HG03159 (cell line): Measurements from ENCODE around the gene SORCS3.

Source experiments
- ATAC-seq: cut with Tn5 transposase; IDR thresholded peaks from one replicate; pipeline ENCODE4 v1.9.1; 2021; ENCODE audit warnings: mild to moderate bottlenecking, moderate library complexity; ENCODE audit not compliant: unreplicated experiment

SORCS3 gene

DNA sequence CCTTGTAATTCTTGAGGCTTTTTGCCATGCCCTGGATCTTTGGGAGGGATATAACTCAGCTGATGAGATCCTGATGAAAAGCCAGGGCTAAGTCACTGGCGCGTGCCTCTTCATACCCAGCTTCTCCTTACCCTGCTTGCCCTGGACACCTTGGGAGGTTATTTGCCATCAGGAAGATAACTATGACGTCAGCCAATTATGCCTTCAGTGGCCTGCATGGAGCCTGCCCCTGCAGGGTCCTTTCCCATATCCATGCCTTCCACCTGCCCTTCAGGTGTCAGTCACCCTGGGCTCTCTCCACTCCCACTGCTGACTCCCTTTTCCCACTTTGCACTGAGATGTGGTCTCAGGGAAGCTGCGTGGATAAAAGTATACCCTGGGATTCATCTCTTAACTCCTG lies 520.1 kb downstream of the SORCS3 start:
- ATAC-seq: no peak

- ATAC-seq: no peak
Measured at GRCh38 chr10:105161767-105162166, 520.7 kb downstream of the SORCS3 start.

DNA sequence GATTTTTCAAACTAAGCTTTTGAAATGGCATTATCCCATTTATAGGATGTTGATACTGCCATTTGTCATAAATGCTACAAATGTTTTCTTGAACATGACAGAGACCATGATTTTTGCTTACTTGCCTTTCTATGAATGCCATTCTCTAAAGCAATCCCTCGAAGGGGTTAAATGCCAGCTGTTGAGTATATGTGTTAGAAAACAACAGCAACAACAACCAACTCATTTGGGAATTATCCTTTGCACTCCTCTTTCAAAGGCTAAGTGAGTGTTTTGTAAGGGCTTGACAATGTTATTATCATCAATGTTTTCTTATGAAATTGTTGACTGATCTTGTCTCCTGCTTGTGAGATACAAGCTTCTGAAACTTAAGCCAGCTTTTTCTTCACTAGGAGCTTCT lies 529.4 kb downstream of the SORCS3 start:
- ATAC-seq: no peak

- ATAC-seq: no peak
Measured at GRCh38 chr10:105171945-105172344, 530.9 kb downstream of the SORCS3 start.

DNA sequence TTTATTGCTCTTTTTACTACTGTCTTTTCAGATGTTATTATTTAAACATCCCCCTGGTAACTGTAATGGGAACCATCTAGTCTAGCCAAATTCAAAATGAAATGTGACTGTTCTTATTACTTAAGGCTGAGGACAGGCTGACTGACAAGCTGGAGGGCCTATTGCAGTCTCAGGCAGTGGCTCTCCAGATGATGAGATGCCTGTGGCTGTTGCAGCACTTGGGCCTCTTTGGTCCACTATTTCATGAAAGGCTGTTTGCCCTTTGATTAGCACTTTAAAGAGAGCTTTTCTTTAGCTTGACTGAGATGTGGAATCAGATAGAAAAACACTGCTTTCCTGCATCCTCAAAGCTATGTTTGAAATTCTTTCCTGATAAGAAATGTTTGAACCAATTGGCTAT lies 540.5 kb downstream of the SORCS3 start:
- no peak for ATAC-seq

- no peak for ATAC-seq
Measured at GRCh38 chr10:105183536-105183935, 542.4 kb downstream of the SORCS3 start.

DNA sequence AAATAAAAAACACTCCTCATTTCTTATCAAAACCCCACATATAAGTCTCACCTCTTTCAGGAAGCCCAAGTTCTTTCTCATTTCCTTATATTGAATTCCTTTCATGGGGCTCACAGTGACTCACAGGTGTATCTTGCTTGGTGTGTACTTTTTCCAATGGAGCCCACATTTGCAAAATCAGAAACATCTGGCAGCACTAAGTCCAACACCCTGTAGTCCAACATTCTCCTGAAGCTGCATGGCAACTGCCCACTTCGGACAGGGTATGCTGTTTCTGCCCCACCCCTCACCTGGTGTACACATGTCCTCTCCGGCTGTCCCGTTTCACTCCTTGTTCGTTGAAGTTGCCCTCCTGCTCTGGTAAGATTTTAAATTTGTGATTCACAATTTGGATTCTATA lies 544.1 kb downstream of the SORCS3 start:
- no peak for ATAC-seq

DNA sequence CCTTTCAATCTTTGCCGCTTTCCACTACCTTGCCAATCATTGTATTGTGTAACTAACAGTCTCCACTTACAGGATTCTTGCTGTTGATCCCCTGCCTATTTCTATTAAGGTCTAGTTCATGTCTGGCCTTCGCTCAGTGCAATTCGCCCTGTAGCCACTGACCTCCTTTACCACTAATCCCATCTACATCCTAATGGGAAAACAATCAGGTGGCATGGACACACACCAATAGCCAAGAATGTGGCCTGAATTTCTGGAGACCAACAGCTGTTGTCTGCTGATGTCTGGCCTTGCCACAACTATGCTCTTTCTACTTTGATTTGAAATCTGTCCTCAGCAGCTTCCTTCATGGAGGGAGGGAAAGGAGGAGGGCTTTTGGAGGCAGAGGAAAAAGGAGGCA lies 546.2 kb downstream of the SORCS3 start:
- no peak for ATAC-seq

DNA sequence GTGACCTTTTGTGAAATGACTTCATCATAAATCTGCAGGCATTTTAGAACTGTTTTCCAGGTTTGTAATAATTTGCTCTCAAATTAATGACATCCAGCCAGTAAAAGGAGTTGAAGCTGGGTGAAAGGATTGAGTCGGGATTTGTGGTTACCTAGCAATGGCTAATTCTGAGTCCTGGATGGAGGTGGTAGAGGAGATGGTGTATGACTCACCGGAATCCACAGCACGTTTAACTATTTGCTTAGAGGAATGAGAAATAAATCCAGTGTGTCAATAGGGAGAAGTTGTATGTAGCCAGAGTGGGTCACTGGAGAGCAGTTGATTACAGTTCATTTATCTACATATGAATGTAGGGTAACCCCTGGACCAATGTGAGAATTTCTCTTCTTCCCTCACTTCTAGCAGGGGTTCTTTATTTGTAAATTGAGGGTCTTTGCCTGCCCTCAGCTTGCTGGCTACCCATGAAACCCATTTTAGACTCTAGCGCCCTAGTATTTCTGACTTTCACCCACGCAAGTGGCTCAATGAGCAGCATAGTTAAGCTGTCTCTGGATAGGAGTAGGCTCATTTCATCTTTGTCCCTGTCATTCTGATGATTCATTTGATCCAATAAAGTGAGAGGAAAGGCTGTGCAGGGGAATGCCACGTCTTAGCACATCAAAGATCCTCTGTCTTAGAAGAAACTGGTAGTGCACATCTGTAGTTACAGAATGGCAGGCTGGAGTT lies 547.8 kb downstream of the SORCS3 start:
- no peak for ATAC-seq

DNA sequence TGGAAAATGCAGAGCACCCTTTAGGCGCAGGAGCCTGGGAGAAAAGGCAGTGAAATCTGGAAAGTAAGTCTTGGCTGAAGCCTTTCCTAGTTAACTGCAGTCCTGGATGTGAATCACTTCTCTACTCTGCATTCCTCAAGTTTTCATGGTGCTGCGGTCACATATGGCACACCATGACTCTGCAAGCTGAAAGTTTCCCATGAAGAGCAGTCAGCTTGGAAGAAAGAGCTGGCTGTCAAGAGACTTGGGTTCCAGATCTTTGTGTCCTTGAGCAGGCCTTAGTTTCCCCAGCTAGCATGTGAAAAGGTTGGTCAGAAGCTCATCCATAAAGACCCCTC lies 548.3 kb downstream of the SORCS3 start:
- no peak for ATAC-seq

- ATAC-seq: no peak
Measured at GRCh38 chr10:105192146-105192545, 551.1 kb downstream of the SORCS3 start.

- no peak for ATAC-seq
Measured at GRCh38 chr10:105192861-105193260, 551.8 kb downstream of the SORCS3 start.

DNA sequence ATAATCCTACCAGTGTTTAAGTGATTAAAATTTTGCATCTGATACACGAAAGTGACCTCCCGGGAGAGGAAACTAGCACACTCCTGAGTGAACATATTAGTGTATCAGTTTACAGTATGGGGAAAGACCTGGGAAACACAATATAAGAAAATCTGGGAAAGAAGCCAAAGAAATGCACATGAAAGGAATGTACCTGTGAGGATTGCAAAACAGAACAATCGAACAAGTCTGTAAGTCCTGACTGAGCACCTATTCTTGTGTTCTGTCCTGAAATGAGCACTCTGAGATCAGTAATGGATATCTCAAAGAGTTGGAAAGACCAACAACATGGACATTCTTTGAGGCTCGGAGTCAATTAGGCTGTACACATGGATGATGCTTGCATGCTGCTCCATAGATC lies 554.7 kb downstream of the SORCS3 start:
- ATAC-seq: no peak

DNA sequence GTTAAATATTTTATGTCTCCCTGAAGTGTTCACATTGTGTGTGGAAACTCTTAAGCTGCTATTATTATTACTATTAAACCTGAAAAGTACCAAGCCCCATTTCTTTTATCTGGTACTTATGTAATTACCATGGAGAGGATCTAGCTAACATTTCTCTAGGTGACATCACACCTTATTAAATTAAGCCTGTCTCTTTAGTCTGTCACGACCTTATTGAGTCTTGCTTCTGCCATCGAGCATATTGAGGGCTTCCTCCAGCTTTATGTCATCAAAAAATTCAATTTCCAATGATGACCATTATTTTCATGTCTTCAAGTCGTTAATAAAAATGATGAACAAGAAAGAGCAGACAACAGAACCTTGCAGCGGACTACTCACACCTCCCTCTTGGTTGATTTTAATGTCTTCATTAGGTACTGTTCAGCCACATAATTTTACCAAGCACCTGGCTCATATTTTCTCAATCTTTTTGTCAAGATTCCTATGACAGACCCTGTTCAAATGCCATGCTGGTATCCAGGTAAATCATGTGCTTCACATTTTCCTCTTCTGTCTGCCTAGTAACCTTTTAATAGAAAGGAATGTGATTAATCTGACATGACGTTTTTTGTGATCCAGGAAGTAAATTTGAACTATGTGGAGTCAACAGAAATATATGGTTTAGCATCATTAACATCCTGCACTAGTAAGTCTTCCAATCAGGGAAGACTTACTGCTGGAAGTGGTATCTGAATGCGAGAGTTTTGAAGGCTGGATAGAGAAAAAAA lies 556.7 kb downstream of the SORCS3 start:
- ATAC-seq: no peak

DNA sequence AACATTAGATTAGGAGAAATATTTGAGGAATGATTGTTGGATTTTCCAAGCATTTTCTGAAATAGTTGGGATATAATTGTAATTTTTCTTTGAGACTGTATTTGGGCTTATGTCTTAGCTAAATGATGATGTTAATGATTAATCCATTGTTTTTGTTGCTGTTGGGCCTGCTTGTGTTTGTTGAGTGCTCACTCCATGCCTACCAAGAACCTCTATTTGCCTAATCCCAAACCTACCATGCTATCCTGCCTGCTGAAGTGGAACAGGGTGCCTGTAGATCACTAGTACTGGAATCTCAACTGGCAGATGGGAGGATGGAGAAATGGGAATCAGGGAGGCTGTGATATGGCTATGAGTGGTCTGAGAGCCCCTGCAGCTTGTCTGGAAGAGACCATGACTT lies 565.5 kb downstream of the SORCS3 start:
- ATAC-seq: no peak

GRCh38 chr10:105207476-105207995 lies 566.4 kb downstream of the SORCS3 start:
- no peak for ATAC-seq

DNA sequence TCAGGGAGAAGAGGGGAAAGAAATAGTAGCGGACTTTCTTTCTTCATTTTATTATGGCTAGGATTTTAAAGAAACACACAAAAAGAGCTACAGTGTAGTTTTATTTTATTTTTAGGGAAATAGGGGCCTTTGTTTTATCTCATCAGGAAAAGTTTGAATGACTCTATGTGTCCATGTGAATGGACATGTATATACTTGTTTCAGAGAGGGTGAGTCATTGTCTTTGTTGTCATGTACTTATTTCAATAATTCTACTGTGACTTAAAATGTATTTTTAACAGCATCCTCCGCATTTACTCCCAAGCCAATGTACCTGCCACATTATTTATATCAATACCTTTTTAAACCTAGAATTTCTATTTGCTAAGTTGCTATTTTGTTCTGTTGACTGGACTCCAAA lies 569.5 kb downstream of the SORCS3 start:
- no peak for ATAC-seq

DNA sequence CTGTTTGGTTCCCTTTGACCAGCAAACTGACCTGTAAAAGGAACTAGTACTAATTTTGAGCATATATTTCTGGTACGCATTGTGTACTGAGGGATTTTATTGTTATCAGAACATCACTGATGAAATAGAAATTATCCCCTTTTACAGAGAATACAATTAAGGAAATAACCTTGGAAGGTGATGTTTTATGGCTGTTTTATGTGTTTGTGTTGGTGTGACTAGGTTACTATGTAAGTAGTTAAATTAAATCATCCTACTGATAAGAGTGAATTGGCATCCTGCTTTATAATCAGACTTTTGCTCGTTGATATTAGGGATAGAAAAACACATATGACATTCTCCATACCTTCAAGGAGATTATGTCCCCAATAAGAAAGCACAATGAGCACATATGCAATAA lies 596.6 kb downstream of the SORCS3 start:
- no peak for ATAC-seq

GRCh38 chr10:105239311-105240219 lies 598.5 kb downstream of the SORCS3 start:
- ATAC-seq: no peak

GRCh38 chr10:105241254-105241653 lies 600.2 kb downstream of the SORCS3 start:
- ATAC-seq: no peak

DNA sequence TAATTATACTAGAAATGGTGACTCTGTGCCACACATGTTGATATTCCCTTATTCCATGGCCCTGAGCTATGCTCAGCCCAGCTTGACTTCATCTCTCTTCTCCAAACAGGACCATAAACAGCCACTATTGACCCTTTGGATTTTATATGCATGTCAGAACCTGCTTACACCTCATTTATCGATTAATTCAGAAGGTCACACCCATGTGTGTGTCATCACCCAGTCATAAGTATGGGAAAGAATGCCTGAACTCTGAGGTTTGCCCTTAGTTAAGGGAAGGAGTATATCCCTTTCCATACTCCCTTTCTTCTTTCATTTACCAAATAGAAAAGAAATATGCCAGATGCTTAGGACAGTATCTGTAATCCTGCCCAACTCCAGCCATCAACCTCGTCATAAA lies 602.3 kb downstream of the SORCS3 start:
- no peak for ATAC-seq
